Subcutaneous adipose tissue (tissue), 4 donors: Measurements from ENCODE around the gene UBE2N. TPM values are rescaled to one million over a fixed set of nuclear protein-coding genes. Genes with fewer than 3 reads are reported as not detected.

Experiments
- CTCF ChIP-seq: fragments of 450-650 bp; IDR thresholded peaks from one replicate; pipeline ENCODE4 v1.5.1; 2016; ENCODE audit warnings: low read depth, mild to moderate bottlenecking, control low read depth, antibody characterized with exemption, moderate library complexity
- total RNA-seq, 4 donors: library from RNA; depleted of rRNA; stranded (reverse); fragments of >200 nt; gene quantifications; one replicate each; pipeline ENCODE4 v1.1.0, GENCODE V29; 2016

UBE2N gene
- total RNA-seq, 4 donors from 2014 or later = 20.7 to 65.9 (median 22.4) TPM

- TF ChIP-seq CTCF = no peak
These were observed 51.7 kb downstream of the UBE2N start for GRCh38 chr12:93390031-93390430.

DNA sequence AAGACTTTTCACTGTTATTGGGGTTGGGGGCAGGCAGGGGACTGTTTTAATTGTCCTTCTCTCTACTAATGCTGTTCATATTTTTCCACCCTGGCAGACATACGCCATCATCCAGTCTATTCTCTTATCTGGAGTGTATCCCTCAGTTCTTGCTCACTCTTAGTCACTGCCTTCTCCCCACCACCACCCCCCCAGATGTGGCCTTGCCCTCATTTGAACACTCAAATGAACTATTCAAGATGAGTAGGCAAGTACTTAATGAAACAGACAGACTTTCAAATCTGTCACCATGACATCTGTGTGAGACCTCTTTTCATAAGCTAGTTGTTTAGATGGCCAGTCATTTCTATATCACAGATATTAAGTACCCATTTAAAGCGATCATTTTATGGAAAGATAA, 54.0 kb downstream of the UBE2N start:
- no peak for TF ChIP-seq CTCF

- TF ChIP-seq CTCF = no peak
These were observed 60.4 kb downstream of the UBE2N start for GRCh38 chr12:93381161-93381975.

- no peak for TF ChIP-seq CTCF
These were observed 61.1 kb downstream of the UBE2N start for GRCh38 chr12:93380480-93381121.

- no peak for TF ChIP-seq CTCF
These were observed 61.8 kb downstream of the UBE2N start for GRCh38 chr12:93379981-93380361.

- TF ChIP-seq CTCF = no peak
These were observed 62.3 kb downstream of the UBE2N start for GRCh38 chr12:93379326-93379980.

GRCh38 chr12:93378998-93379325, 62.8 kb downstream of the UBE2N start:
- TF ChIP-seq CTCF = no peak
